Spinal cord (tissue), 10 donors: ENCODE data around the gene PRLHR. TPM values are rescaled to one million over a fixed set of nuclear protein-coding genes. Genes with fewer than 3 reads are reported as not detected.
A peak's percentile ranks its signal among the peaks of the same experiment; 100 is the strongest.

Experiments used
- DNase-seq, 6 donors: peaks; one replicate each; pipeline versions ENCODE4 v3.0.0 to v3.0.0-alpha.2; 2013 to 2015; ENCODE audit warnings: low spot score in 6 of 6, low read depth in 4 of 6
- H3K27ac ChIP-seq: one replicate; pipeline ENCODE4 v1.5.1; 2013; ENCODE audit warnings: low read depth, low read length, control low read depth
- H3K27me3 ChIP-seq: one replicate; pipeline ENCODE4 v1.6.1; 2013; ENCODE audit warnings: low read length; ENCODE audit not compliant: control insufficient read depth, insufficient read depth
- H3K36me3 ChIP-seq: one replicate; pipeline ENCODE4 v1.6.1; 2013; ENCODE audit warnings: low read length; ENCODE audit not compliant: control insufficient read depth, insufficient read depth
- H3K4me1 ChIP-seq: one replicate; pipeline ENCODE4 v1.6.1; 2013; ENCODE audit warnings: low read length; ENCODE audit not compliant: control insufficient read depth, insufficient read depth
- H3K4me3 ChIP-seq: one replicate; pipeline ENCODE4 v1.5.1; 2013; ENCODE audit warnings: low read depth, low read length, control low read depth
- H3K9me3 ChIP-seq: one replicate; pipeline ENCODE4 v1.6.1; 2013; ENCODE audit warnings: low read length; ENCODE audit not compliant: control insufficient read depth, insufficient read depth
- WGBS: methylation state at CpG from one replicate; pipeline ENCODE4 v1.1.5; 2013; ENCODE audit warnings: missing lambda C conversion rate; ENCODE audit not compliant: insufficient coverage; 5-methylcytosine and 5-hydroxymethylcytosine counted together
- polyA plus RNA-seq, 2 donors: library from polyadenylated mRNA; unstranded; fragments of 120-200 nt; gene quantifications; one replicate each; pipeline ENCODE4 v1.2.1, GENCODE V29; 2013; ENCODE audit not compliant: insufficient read length in 2 of 2
- total RNA-seq, 2 donors: library from RNA; depleted of rRNA in 1 of 2; stranded (reverse); fragments of 120-200 nt in 1 of 2; fragments of >200 nt in 1 of 2; gene quantifications; one replicate each; pipeline versions ENCODE4 v1.2.3 to v1.2.4, GENCODE V29; 2013 to 2014
- donor health status: healthy.

PRLHR gene
- total and polyA plus RNA-seq, 4 donors, result 0.22 to 0.69 (median 0.53) TPM

DNA sequence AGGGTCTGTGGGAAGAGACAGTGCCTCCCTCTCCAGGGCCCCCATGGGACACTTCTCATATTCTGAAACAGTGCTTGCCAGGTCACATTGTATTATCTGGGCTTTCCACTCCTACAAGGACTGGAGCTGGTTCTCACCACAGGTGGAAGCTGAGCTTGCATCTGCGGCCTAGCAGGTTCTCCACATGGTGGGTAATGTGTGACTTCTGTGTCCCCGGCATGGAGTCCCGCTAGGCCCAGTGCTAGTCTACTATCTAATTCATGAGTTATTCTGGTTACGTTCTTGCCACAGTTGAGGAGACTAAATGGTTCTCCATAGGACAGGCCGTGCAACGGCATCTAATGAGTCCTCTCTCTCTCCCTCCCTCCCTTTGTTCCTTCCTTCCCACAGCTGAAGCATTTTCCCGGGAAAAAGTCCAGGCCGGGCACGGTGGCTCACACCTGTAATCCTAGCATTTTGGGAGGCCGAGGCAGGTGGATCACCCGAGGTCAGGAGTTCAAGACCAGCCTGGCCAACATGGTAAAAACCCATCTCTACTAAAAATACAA is 27.7 kb downstream of the PRLHR start:
- 76% methylated on average over 9 of the region's 11 CpGs for WGBS
- Histone ChIP-seq H3K4me1 (peaks cover 23% of the 10 kb centered on the region), H3K27me3 (no peaks in the 10 kb centered on the region), H3K36me3 (no peaks in the 10 kb centered on the region), H3K9me3 (no peaks in the 10 kb centered on the region), H3K4me3 (no peak overlapping the region), H3K27ac (no peak overlapping the region)
- no peak for DNase-seq

DNA sequence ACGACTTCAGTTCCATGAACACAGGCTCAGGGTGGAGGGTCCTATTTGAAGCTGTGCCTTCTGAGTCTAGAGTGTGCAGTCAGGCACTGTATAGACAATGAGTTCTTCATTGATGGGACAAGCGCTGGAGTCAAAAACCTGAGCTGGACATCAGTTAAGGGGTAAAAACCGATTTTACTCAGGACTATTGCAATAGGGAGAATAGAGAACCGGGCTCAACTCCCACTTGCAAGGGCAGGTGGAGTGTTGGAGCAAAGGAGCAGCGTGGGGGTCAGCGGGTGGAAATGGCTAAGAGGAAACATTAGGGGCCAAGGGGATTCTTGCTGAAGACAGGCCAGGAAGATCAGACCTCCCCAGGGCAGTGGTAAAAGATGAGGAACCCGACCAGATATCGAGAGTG is 28.5 kb downstream of the PRLHR start:
- Histone ChIP-seq H3K36me3 (no peaks in the 10 kb centered on the region), H3K9me3 (no peaks in the 10 kb centered on the region), H3K27ac (no peak overlapping the region), H3K4me1 (peaks cover 16% of the 10 kb centered on the region), H3K27me3 (no peaks in the 10 kb centered on the region), H3K4me3 (no peak overlapping the region)
- 75% methylated on average over 8 of the region's 8 CpGs for WGBS
- no peak for DNase-seq

DNA sequence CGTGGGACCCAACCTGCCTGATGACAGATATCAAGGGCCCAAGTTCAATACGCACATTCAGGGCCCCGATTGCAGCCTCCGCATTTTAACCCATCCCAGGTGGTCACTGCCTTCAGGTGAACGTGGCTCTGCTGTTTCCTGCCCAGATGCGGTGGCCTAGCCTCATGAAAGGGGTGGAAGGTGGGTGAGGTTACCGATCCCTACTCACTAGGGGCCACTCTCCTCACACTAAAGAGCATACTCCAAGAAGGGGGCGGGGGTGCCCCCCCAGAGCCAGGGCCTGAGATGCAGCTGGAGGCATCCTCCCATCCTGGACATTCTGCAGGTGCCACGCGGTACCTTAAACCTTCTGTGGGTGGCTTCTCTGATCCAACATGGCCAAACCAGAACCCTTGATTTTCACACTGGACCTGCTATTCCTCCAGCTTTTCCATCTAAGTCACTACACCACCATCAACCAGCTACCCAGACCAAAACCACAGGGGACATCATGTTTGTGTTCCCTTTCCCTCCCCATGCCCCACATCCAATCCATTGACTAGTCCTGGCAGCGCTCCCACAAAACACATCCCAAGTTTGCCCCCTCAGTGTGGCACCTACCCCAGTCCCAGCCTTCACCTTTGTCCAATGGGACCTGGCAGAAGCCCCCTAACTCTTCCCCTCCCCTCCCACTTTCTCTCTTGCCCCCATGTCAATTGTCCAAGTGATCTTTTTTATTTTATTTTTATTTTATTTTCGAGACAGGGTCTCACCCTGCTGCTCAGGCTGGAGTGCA is 30.0 kb downstream of the PRLHR start:
- no peaks in the 10 kb centered on the region for H3K36me3 ChIP-seq
- H3K4me3 ChIP-seq, result no peak overlapping the region
- DNase-seq, result no peak
- WGBS, result 90% methylated on average over 7 of the region's 12 CpGs
- H3K9me3 ChIP-seq, result peaks cover 1% of the 10 kb centered on the region
- no peaks in the 10 kb centered on the region for H3K27me3 ChIP-seq
- peaks cover 13% of the 10 kb centered on the region for H3K4me1 ChIP-seq
- H3K27ac ChIP-seq, result no peak overlapping the region

DNA sequence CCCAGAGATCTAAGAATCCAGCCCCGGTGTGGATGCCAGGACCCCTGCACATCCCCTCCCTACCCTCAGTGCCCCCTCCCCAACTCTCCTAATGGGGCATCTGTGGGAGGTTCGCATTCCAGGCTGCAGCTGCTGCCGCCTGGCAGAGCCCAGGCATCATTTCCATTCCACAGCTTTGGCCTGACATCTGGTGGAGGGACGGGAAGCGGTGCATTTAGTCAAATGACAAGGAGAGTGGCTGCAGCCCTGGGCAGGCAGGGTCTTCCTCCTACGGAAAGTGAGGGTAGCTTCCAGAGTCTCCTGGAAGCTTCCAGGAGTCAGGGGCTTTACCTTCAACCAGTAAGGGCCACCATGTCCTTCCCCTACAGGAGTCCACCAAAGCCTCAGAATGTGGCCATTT is 30.8 kb downstream of the PRLHR start:
- H3K36me3 ChIP-seq, result no peaks in the 10 kb centered on the region
- H3K27me3 ChIP-seq, result no peaks in the 10 kb centered on the region
- H3K4me1 ChIP-seq, result peaks cover 9% of the 10 kb centered on the region
- peak in 2 of 6 donors; percentile 67 to 85 for DNase-seq
- no peak overlapping the region for H3K27ac ChIP-seq
- 11% methylated on average over 6 of the region's 6 CpGs for whole genome bisulfite sequencing
- peaks cover 1% of the 10 kb centered on the region for H3K9me3 ChIP-seq
- H3K4me3 ChIP-seq, result no peak overlapping the region

DNA sequence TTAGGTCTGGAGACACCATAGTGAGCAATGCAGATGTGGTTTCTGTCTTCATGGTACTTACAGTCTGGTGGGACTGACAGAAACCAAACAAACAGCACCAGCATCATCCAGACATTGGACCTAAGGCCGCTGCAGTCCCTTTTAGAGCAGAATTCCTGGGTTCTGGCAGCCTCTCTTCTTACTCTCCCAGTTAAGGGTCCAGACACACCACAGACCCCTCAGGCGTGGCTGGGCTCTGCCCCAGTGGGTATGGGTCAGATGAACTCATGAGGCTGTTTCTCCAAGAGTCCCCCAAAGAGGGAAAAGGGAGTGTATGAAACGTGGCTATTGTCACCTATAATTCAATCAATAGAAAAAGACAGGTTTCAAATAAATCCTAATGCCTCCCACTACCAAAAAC is 31.3 kb downstream of the PRLHR start:
- WGBS, result 0% methylated on average over 1 of the region's 3 CpGs
- DNase-seq, result no peak
- H3K36me3 ChIP-seq, result no peaks in the 10 kb centered on the region

DNA sequence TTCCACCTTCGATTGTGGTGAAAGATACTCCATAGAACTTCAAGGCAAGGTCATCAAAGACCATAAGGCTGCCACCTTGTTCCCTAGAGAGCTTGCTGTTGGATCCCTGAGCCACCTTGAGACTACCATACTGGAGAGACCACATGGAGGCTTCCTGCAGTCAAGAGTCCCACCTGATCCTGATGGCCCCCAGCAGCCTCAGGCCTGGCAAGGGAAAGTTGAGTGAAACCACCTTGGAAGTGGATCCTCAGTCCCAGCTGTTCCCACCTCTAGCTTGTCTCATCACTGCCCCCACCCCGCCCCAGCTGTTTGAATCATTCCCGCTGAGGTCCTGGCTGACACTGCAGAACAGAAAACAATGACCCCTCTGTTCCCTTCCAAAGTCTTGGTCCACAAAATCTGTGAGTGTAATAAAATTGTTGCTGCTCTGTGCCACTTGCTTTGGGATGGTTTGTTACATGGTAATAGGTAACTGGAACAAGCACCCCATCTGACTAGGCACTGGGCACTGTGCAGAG is 32.0 kb downstream of the PRLHR start:
- 63% methylated on average over 3 of the region's 3 CpGs for WGBS
- peaks cover 1% of the 10 kb centered on the region for H3K9me3 ChIP-seq
- H3K36me3 ChIP-seq, result no peaks in the 10 kb centered on the region
- H3K4me1 ChIP-seq, result peaks cover 4% of the 10 kb centered on the region
- H3K27ac ChIP-seq, result no peak overlapping the region
- no peak for DNase-seq
- H3K27me3 ChIP-seq, result no peaks in the 10 kb centered on the region
- no peak overlapping the region for H3K4me3 ChIP-seq

More for the DNA sequence above, 31.3 kb downstream of the PRLHR start:
- no peaks in the 10 kb centered on the region for H3K27me3 ChIP-seq
- H3K4me3 ChIP-seq, result no peak overlapping the region
- H3K4me1 ChIP-seq, result peaks cover 5% of the 10 kb centered on the region
- peaks cover 1% of the 10 kb centered on the region for H3K9me3 ChIP-seq
- H3K27ac ChIP-seq, result no peak overlapping the region

DNA sequence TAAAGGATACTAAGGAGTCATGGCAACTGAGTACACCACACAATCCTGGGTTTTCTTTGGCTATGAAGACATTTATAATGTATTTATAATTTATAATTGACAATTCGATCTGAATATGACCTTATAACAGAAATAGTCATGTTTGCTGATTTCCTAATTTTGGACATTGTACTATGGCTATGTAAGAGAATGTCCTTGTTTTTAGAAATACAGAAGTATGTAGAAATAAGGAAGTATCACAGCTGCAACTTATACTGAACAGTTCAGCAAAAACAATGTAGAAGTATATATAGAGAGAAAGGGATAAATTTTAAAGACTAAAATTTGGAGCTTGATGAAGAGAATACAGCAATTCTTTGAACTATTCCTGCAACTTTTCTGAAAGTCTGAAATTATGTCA is 32.6 kb downstream of the PRLHR start:
- H3K27me3 ChIP-seq, result no peaks in the 10 kb centered on the region
- no CpG with 5 or more reads among the region's 1 CpG for WGBS
- H3K9me3 ChIP-seq, result peaks cover 1% of the 10 kb centered on the region
- no peak overlapping the region for H3K4me3 ChIP-seq
- peaks cover 4% of the 10 kb centered on the region for H3K4me1 ChIP-seq
- no peak for DNase-seq
- H3K36me3 ChIP-seq, result no peaks in the 10 kb centered on the region
- H3K27ac ChIP-seq, result no peak overlapping the region

DNA sequence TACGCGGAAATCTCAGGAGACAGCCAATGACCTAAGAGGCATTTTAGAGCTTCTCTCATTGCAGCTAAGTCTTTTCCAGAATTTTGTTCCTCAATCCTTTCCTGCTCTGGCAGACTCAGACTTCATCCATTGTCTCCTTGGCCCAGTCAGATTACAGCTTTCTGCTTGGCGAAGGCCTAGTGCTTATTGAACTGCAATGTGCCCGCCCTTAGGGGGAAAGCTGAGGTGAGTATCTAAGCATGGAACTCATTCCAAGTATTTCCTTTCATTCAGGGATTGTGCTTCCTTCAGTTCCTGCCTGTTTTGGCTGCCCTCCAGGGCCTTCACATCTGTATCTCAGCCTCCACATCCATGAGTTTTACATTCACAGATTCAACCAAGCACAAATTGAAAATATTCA is 37.5 kb downstream of the PRLHR start:
- DNase-seq, result no peak
- Histone ChIP-seq H3K27ac (no peak overlapping the region), H3K36me3 (no peaks in the 10 kb centered on the region), H3K4me1 (no peaks in the 10 kb centered on the region), H3K27me3 (no peaks in the 10 kb centered on the region), H3K4me3 (no peak overlapping the region), H3K9me3 (peaks cover 1% of the 10 kb centered on the region)
- 55% methylated on average over 4 of the region's 4 CpGs for WGBS

DNA sequence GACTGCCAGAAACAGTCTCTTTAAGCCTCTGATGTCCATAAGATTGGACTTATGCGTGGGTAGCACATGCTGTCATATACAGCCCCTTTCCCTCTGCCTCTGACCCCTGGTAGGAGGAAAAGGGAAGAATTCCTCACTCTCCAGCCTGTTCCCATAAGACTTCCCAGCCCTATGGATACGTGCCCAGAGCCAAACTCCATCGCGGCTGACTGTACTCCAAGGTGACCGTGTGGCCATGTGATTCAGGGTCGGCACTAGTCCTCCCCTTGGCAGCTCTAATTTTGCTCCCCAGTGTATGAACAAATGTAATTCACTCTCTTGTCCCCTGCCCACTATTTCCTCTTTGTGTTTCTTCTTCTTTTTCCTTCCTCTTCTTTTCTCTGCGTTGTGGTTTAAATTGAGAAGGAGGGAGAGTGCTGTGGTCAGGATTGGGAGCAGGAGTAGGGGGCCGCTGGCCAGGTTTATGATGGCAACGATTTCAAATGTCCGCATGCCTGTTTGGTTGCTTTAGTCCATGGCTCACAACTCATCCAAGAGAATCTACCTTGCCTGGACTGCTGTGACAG is 43.8 kb downstream of the PRLHR start:
- no peaks in the 10 kb centered on the region for H3K36me3 ChIP-seq
- H3K9me3 ChIP-seq, result no peaks in the 10 kb centered on the region
- H3K27ac ChIP-seq, result no peak overlapping the region
- H3K4me1 ChIP-seq, result no peaks in the 10 kb centered on the region
- 77% methylated on average over 7 of the region's 10 CpGs for WGBS
- no peak overlapping the region for H3K4me3 ChIP-seq
- H3K27me3 ChIP-seq, result peaks cover 2% of the 10 kb centered on the region
- DNase-seq, result no peak

DNA sequence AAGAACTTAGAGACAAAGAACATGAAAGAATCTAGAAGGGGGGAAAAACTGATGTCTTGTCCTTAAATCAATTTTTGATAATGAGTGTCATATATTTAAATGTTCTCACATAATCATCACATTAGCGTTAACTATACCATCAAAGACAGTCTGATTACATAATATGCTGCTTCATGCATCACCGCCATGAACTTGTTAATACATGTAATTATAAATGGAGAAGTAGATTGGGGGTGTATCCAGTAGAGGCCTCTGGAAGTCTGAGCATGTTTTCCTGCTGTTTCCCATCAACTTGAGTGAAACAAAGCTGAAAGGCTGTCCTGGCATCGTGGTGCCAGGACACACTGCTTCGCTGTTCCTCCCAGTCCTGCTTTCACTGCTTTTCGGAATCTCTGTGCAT is 48.2 kb downstream of the PRLHR start:
- Histone ChIP-seq H3K4me3 (no peak overlapping the region), H3K27me3 (peaks cover 6% of the 10 kb centered on the region), H3K4me1 (no peaks in the 10 kb centered on the region), H3K27ac (no peak overlapping the region), H3K36me3 (no peaks in the 10 kb centered on the region), H3K9me3 (no peaks in the 10 kb centered on the region)
- 54% methylated on average over 3 of the region's 5 CpGs for WGBS
- DNase-seq, result no peak
